ENCODE measurements around the gene TUBG2.

TUBG2 gene

GRCh38 chr17:42677921-42678781, 19.1 kb downstream of the TUBG2 start:
- peak; percentile 82 for DNase-seq

- DNase-seq: peak; percentile 21
Measured at GRCh38 chr17:42678951-42679491, 19.9 kb downstream of the TUBG2 start.

- peak; percentile 74 for DNase-seq
Measured at GRCh38 chr17:42679492-42680330, 20.6 kb downstream of the TUBG2 start.

- DNase-seq: peak; percentile 19
Measured at GRCh38 chr17:42680331-42680808, 21.3 kb downstream of the TUBG2 start.

- DNase-seq: no peak
Measured at GRCh38 chr17:42681976-42682721, 23.1 kb downstream of the TUBG2 start, which contains the start of gene CNTNAP1. Gene CNTNAP1, plus strand, starts transcription at chr17:42682531. Its CDS starts 299 bp downstream, at chr17:42682830.

GRCh38 chr17:42682722-42683403, 23.8 kb downstream of the TUBG2 start:
- DNase-seq: no peak

GRCh38 chr17:42683407-42684034, 24.4 kb downstream of the TUBG2 start:
- no peak for DNase-seq

GRCh38 chr17:42684929-42685556, 26.0 kb downstream of the TUBG2 start:
- DNase-seq: no peak

- no peak for DNase-seq
Measured at GRCh38 chr17:42685831-42686230, 26.7 kb downstream of the TUBG2 start.

GRCh38 chr17:42686520-42687128, 27.5 kb downstream of the TUBG2 start:
- DNase-seq: no peak

GRCh38 chr17:42687707-42688320, 28.7 kb downstream of the TUBG2 start:
- DNase-seq: no peak

- DNase-seq: no peak
Measured at GRCh38 chr17:42690596-42690995, 31.5 kb downstream of the TUBG2 start.

- no peak for DNase-seq
Measured at GRCh38 chr17:42691021-42691545, 32.0 kb downstream of the TUBG2 start.

- DNase-seq: no peak
Measured at GRCh38 chr17:42692489-42692888, 33.4 kb downstream of the TUBG2 start.

- no peak for DNase-seq
Measured at GRCh38 chr17:42694524-42694923, 35.4 kb downstream of the TUBG2 start.

GRCh38 chr17:42695500-42695899, 36.4 kb downstream of the TUBG2 start:
- no peak for DNase-seq

- no peak for DNase-seq
Measured at GRCh38 chr17:42697108-42697811, 38.2 kb downstream of the TUBG2 start.

GRCh38 chr17:42698736-42699414, 39.8 kb downstream of the TUBG2 start:
- no peak for DNase-seq

- DNase-seq: no peak
Measured at GRCh38 chr17:42699415-42699740, 40.3 kb downstream of the TUBG2 start.
